DOHH2 (cell line): ENCODE measurements around the gene SLX4IP.

Experiments used
- CTCF ChIP-seq: fragments of 200-600 bp; sonication (generic); IDR thresholded peaks from one replicate; pipeline ENCODE4 v1.5.1; 2014; ENCODE audit warnings: antibody characterized with exemption, mild to moderate bottlenecking, low read depth, low read length; ENCODE audit not compliant: poor library complexity, severe bottlenecking
- EZH2phosphoT487 ChIP-seq: fragments of 200-600 bp; sonication (generic); IDR thresholded peaks from 2 replicates; pipeline ENCODE4 v1.6.1; 2017; ENCODE audit warnings: borderline replicate concordance, mild to moderate bottlenecking, antibody characterized with exemption, low read length, moderate library complexity, mixed read lengths

- TF ChIP-seq CTCF (no peak), EZH2phosphoT487 (no peak)
Observed at GRCh38 chr20:10555393-10555792, 120.3 kb downstream of the SLX4IP start.
